Endodermal cell (in vitro differentiated cells): ENCODE measurements around the gene ACKR2. TPM values are rescaled to one million over a fixed set of nuclear protein-coding genes. Genes with fewer than 3 reads are reported as not detected.

Experiments used
- DNase-seq: peaks from one replicate; pipeline ENCODE4 v3.0.0-alpha.2; 2017
- H3K27ac ChIP-seq: 2 replicates; pipeline ENCODE4 v1.5.1; 2013; ENCODE audit warnings: mild to moderate bottlenecking, low read depth, low read length, moderate library complexity
- H3K27me3 ChIP-seq: 2 replicates; pipeline ENCODE4 v1.6.1; 2013; ENCODE audit warnings: mild to moderate bottlenecking, low read length, moderate library complexity; ENCODE audit not compliant: insufficient read depth, control insufficient read depth, poor library complexity, severe bottlenecking
- H3K36me3 ChIP-seq: 2 replicates; pipeline ENCODE4 v1.7.0; 2013; ENCODE audit warnings: mild to moderate bottlenecking, low read length, moderate library complexity; ENCODE audit not compliant: control insufficient read depth, insufficient read depth
- H3K4me1 ChIP-seq: one replicate; pipeline ENCODE4 v1.7.0; 2013; ENCODE audit warnings: low read length; ENCODE audit not compliant: control insufficient read depth, insufficient read depth
- H3K4me3 ChIP-seq: 2 replicates; pipeline ENCODE4 v1.5.1; 2013; ENCODE audit warnings: mild to moderate bottlenecking, low read length, moderate library complexity
- H3K9ac ChIP-seq: 2 replicates; pipeline ENCODE4 v1.6.1; 2013; ENCODE audit warnings: mild to moderate bottlenecking, low read length, moderate library complexity; ENCODE audit not compliant: poor library complexity, severe bottlenecking; ENCODE audit errors: extremely low read depth
- H3K9me3 ChIP-seq: 2 replicates; pipeline ENCODE4 v1.6.1; 2013; ENCODE audit warnings: mild to moderate bottlenecking, low read length, moderate library complexity; ENCODE audit not compliant: control insufficient read depth
- H3K27ac Mint-ChIP-seq: 2 replicates; pipeline ENCODE4 v1.8.0; 2020; ENCODE audit warnings: mixed read lengths
- H3K27me3 Mint-ChIP-seq: 2 replicates; pipeline ENCODE4 v1.8.0; 2021; ENCODE audit warnings: mild to moderate bottlenecking, mixed read lengths; ENCODE audit not compliant: insufficient read depth
- H3K36me3 Mint-ChIP-seq: 2 replicates; pipeline ENCODE4 v1.8.0; 2020; ENCODE audit warnings: low read depth, mixed read lengths
- H3K4me1 Mint-ChIP-seq: 2 replicates; pipeline ENCODE4 v1.8.0; 2020; ENCODE audit warnings: mixed read lengths
- H3K4me3 Mint-ChIP-seq: 2 replicates; pipeline ENCODE4 v1.8.0; 2020; ENCODE audit warnings: mild to moderate bottlenecking, moderate library complexity, mixed read lengths
- H3K9me3 Mint-ChIP-seq: 2 replicates; pipeline ENCODE4 v1.8.0; 2020; ENCODE audit warnings: mild to moderate bottlenecking, mixed read lengths
- CTCF ChIP-seq: fragments of 200-600 bp; sonication (generic); conservative IDR thresholded peaks from 2 replicates; pipeline ENCODE4 v1.5.0; 2021; ENCODE audit warnings: antibody characterized with exemption, mild to moderate bottlenecking
- WGBS, 2 experiments: methylation state at CpG; one replicate each; pipeline versions ENCODE4 v1.1.5 to v1.1.7; 2013; ENCODE audit warnings: missing lambda C conversion rate in 2 of 2, mixed read lengths in 1 of 2; ENCODE audit not compliant: insufficient coverage in 1 of 2, insufficient read length in 1 of 2; 5-methylcytosine and 5-hydroxymethylcytosine counted together
- total RNA-seq, 2 donors: library from RNA; stranded (reverse); fragmentation: NEBNext Ultra II Directional in 1 of 2; extraction: Animal tissue kit (Norgen Biotek cat#: 25700) in 1 of 2; gene quantifications; 2 replicates in 1 of 2; 3 replicates in 1 of 2; pipeline ENCODE4 v1.2.1, GENCODE V29; 2021

Gene ACKR2
- total RNA-seq, 2 donors from 2014 or later: 1.1 TPM

- peak; percentile 70 for DNase-seq
- TF ChIP-seq CTCF: peak; percentile 87
- H3K27ac Mint-ChIP-seq: peak overlapping the region; percentile 29
Measured at GRCh38 chr3:42830437-42831320, 21.4 kb downstream of the ACKR2 start.

GRCh38 chr3:42831321-42831713, 22.1 kb downstream of the ACKR2 start:
- H3K27me3 Mint-ChIP-seq: no peaks in the 10 kb centered on the region
- no peak overlapping the region for H3K27ac Mint-ChIP-seq

More at GRCh38 chr3:42830437-42831320, 21.4 kb downstream of the ACKR2 start:
- Histone ChIP-seq H3K36me3 (no peaks in the 10 kb centered on the region), H3K27ac (no peak overlapping the region), H3K9me3 (no peaks in the 10 kb centered on the region), H3K4me1 (no peaks in the 10 kb centered on the region), H3K4me3 (no peak overlapping the region), H3K9ac (no peak overlapping the region), H3K27me3 (no peaks in the 10 kb centered on the region)
- Mint-ChIP-seq H3K27me3 (no peaks in the 10 kb centered on the region), H3K4me1 (peaks cover 15% of the 10 kb centered on the region), H3K36me3 (no peaks in the 10 kb centered on the region), H3K4me3 (no peak overlapping the region), H3K9me3 (no peaks in the 10 kb centered on the region)
- 50 to 58% methylated on average over 5 to 7 of the region's 7 CpGs for WGBS, 2 experiments

More at GRCh38 chr3:42831321-42831713, 22.1 kb downstream of the ACKR2 start:
- H3K4me1 Mint-ChIP-seq: peaks cover 11% of the 10 kb centered on the region
- H3K4me1 ChIP-seq: no peaks in the 10 kb centered on the region
- no peak overlapping the region for H3K4me3 ChIP-seq
- no peak overlapping the region for H3K4me3 Mint-ChIP-seq
- TF ChIP-seq CTCF: peak; percentile 90
- no peaks in the 10 kb centered on the region for H3K36me3 Mint-ChIP-seq
- no peaks in the 10 kb centered on the region for H3K27me3 ChIP-seq
- no peak overlapping the region for H3K27ac ChIP-seq
- no peaks in the 10 kb centered on the region for H3K9me3 ChIP-seq
- DNase-seq: peak; percentile 94
- no peaks in the 10 kb centered on the region for H3K36me3 ChIP-seq
- WGBS, 2 experiments: 30 to 44% methylated on average over 3 of the region's 3 CpGs
- no peaks in the 10 kb centered on the region for H3K9me3 Mint-ChIP-seq
- H3K9ac ChIP-seq: no peak overlapping the region
